A549 treated with AZD2906 at 1 μM for 4 hours (cell line): ENCODE results near the gene CD82. TPM values are rescaled to one million over a fixed set of nuclear protein-coding genes. Genes with fewer than 3 reads are reported as not detected.

Experiments
- total RNA-seq: library from RNA; stranded (reverse); fragments of 200-300 nt; extraction: Qiagen RNA extraction; gene quantifications from 5 replicates; pipeline ENCODE4 v1.2.3, GENCODE V29; 2022

CD82 gene
- 4.2 to 9.1 TPM (median 4.5 TPM) in 5 replicates for total RNA-seq

DNA sequence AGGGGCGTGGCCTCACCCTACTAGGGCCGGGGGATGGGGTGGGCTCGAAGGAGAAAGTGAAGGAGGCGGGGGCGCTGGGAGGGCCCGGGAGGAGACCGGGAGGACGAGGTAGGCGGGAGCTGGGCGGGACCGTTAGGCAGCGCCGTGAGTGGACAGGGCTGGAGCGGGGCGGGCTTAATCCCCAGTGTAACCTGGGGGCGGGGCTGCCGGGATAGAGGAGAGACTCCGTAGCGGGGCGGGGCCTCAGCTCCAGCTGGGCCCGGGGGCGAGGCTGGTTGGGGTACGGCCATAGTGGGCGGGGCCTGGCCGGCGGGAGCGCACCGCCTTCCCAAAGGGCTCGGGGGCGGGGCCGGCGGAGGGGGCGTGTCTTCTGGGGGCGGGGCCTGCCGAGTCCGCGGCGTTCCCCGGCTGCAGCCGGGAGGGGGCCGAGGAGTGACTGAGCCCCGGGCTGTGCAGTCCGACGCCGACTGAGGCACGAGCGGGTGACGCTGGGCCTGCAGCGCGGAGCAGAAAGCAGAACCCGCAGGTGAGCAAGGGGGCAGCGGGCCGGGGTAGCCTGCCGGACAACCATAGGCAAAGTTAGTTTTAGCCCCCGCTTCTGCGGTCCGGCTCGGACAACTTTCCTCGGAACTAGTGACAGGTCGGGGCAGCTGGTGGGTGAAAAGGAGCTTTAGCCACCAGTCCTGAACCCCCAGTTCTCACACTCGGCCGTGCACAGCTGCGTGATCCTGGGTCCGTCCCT is at the start of gene CD82:
TSS of gene CD82 (plus strand) at position 453 of the 742 bp plus-strand sequence. CDS start 29,000 bp downstream, outside the sequence.

Other genes with a start within 250 kb of the CD82 start
- gene TSPAN18, start 161.3 kb downstream of the CD82 start, total RNA-seq, result 3.1 to 4.4 TPM (median 3.5 TPM) in 5 replicates